ENCODE measurements around the gene HEXD. TPM values are rescaled to one million over a fixed set of nuclear protein-coding genes. Genes with fewer than 3 reads are reported as not detected.

HEXD gene
- total and polyA plus RNA-seq, 2 donors (not counting 3 experiments of a cell fraction or from before 2014, with no cell fraction given): 12.9 to 18.6 TPM

DNA sequence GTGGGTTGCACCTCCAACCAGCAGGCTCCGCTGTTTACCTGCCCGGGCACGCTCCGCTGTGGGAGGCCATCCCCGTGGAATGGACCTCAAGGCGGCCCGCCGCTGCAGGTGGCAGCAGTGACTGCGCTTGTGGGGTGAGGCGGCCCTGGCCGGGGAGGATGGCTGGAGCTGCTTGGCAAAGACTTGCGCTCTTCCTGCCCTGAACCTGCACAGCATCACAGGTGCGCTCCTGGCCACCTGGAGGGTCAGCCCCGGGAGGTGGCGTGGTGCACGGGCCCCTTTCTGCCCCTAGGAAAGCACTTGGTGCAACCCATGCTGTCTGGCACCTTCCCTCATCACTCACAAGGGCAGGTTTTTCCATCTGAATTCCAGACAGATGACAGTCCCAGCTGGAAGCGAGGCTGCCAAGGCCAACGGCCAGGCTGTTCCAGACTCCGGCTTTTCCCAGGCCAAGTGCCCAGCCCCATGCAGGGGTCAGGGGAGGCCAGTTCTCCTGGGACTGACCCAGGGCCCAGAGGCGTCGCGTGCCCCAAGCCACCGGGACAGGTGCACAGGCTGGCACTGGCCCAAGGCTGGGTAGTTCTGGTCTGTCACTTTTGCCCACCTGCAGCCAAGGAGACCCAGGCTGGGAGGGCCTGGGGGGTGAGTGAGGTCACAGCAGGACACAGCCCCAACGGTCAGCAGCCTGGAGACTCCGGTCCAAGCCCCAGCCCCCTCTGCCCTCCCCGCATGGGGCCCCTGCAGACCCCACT is 33.2 kb upstream of the HEXD start:
- H3K9ac ChIP-seq (replicated peaks; ENCODE audit: extremely low read depth, insufficient read depth, low read length): no peak overlapping the region
- TF ChIP-seq MYC (IDR thresholded peaks at IDR 0.05; ENCODE audit: low read depth, low read length): no peak
- no peak for TF ChIP-seq FOS (IDR thresholded peaks at IDR 0.05; ENCODE audit: borderline replicate concordance, insufficient read depth, low read length)
- TF ChIP-seq POLR2A (IDR thresholded peaks at IDR 0.05; ENCODE audit: low read depth, low read length): no peak
- BruUV-seq (replicated peaks): no TSS peak
- no peaks in the 10 kb centered on the region for H3K4me1 ChIP-seq (ENCODE audit: control insufficient read depth, extremely low read depth, insufficient read depth, low read length)
- no peak overlapping the region for H2AFZ ChIP-seq (ENCODE audit: low read depth, low read length)
- H3K27ac ChIP-seq (ENCODE audit: insufficient read depth, low read depth, low read length): no peak overlapping the region
- intact Hi-C loops (cut with micrococcal nuclease) (no loop called here), dilution Hi-C loops (cut with MboI; ENCODE audit: extremely low pct_ligation_motif_present, low sequenced_read_pairs) (no loop called here)
- no peaks in the 10 kb centered on the region for H3K9me1 ChIP-seq (replicated peaks; ENCODE audit: control insufficient read depth, extremely low read depth, insufficient read depth, low read length)
- no peaks in the 10 kb centered on the region for H3K27me3 ChIP-seq (ENCODE audit: control insufficient read depth in 2 of 2, insufficient read depth in 2 of 2, low read length in 2 of 2)
- no peak overlapping the region for H3K4me2 ChIP-seq (ENCODE audit: insufficient read depth, low read length)
- POLR2A ChIA-PET: no interaction called here
- CTCF ChIA-PET: no interaction called here
- DNase-seq (ENCODE audit: low read depth, low spot score) (no peak), FAIRE-seq (no peak)
- no peaks in the 10 kb centered on the region for H4K20me1 ChIP-seq (replicated peaks; ENCODE audit: control insufficient read depth, extremely low read depth, insufficient read depth, low read length)
- H3K4me3 ChIP-seq (replicated peaks in 1 of 3; ENCODE audit: insufficient read depth in 1 of 3, low read depth in 1 of 3, low read length in 3 of 3): no peak overlapping the region
- H3K36me3 ChIP-seq (ENCODE audit: control insufficient read depth in 2 of 2, extremely low read depth in 1 of 2, insufficient read depth in 2 of 2, low read length in 2 of 2): no peaks in the 10 kb centered on the region
- no peaks in the 10 kb centered on the region for H3K79me2 ChIP-seq (ENCODE audit: control insufficient read depth, insufficient read depth, low read length)
- H3K9me3 ChIP-seq (replicated peaks; ENCODE audit: control insufficient read depth, insufficient read depth, low read length): no peaks in the 10 kb centered on the region

DNA sequence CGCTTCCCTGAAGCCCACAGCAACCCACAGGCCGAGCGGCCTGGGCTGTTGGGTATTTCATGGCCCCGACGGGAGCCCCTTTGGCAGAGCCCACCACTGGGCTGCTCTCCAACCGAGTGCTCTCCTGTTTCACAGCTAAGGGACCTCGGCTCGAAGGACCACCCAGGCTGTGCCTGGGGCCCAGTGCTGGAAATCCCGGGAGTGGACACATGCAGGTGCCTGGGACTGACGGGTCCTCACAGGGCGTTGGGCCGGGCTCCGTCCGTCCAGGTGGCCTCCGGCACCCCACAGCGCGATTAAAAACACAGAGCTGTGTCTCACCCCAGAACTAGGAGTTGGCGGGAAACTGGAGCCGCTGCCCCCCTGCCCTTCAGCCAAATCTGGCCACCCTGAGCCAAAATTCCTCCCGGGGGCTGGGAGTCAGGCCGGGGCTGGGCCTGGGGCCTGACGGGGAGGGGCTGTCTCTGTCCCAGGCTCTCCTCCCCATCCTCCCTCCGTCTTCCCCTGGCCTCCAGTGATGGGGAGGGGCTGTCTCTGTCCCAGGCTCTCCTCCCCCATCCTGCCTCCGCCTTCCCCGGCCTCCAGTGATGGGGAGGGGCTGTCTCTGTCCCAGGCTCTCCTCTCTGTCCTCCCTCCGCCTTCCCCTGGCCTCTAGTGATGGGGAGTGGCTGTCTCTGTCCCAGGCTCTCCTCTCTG is 32.4 kb upstream of the HEXD start:
- Histone ChIP-seq H3K9ac (replicated peaks; ENCODE audit: extremely low read depth, insufficient read depth, low read length) (no peak overlapping the region), H4K20me1 (replicated peaks; ENCODE audit: control insufficient read depth, extremely low read depth, insufficient read depth, low read length) (no peaks in the 10 kb centered on the region), H3K36me3 (ENCODE audit: control insufficient read depth in 2 of 2, extremely low read depth in 1 of 2, insufficient read depth in 2 of 2, low read length in 2 of 2) (no peaks in the 10 kb centered on the region), H3K9me3 (replicated peaks; ENCODE audit: control insufficient read depth, insufficient read depth, low read length) (no peaks in the 10 kb centered on the region), H3K4me2 (ENCODE audit: insufficient read depth, low read length) (no peak overlapping the region), H2AFZ (ENCODE audit: low read depth, low read length) (no peak overlapping the region), H3K4me3 (replicated peaks in 1 of 3; ENCODE audit: insufficient read depth in 1 of 3, low read depth in 1 of 3, low read length in 3 of 3) (no peak overlapping the region), H3K4me1 (ENCODE audit: control insufficient read depth, extremely low read depth, insufficient read depth, low read length) (no peaks in the 10 kb centered on the region), H3K9me1 (replicated peaks; ENCODE audit: control insufficient read depth, extremely low read depth, insufficient read depth, low read length) (no peaks in the 10 kb centered on the region), H3K27me3 (ENCODE audit: control insufficient read depth in 2 of 2, insufficient read depth in 2 of 2, low read length in 2 of 2) (no peaks in the 10 kb centered on the region), H3K79me2 (ENCODE audit: control insufficient read depth, insufficient read depth, low read length) (no peaks in the 10 kb centered on the region), H3K27ac (ENCODE audit: insufficient read depth, low read depth, low read length) (no peak overlapping the region)
- DNase-seq (ENCODE audit: low read depth, low spot score): no peak
- no peak for FAIRE-seq
- TF ChIP-seq MYC (IDR thresholded peaks at IDR 0.05; ENCODE audit: low read depth, low read length) (no peak), FOS (IDR thresholded peaks at IDR 0.05; ENCODE audit: borderline replicate concordance, insufficient read depth, low read length) (no peak), GATA2 (IDR thresholded peaks at IDR 0.05; ENCODE audit: insufficient read depth, insufficient read length, low read depth, low read length) (no peak), EZH2 (IDR thresholded peaks at IDR 0.05; ENCODE audit: borderline replicate concordance, low read depth, low read length, severe bottlenecking) (no peak), POLR2A (IDR thresholded peaks at IDR 0.05; ENCODE audit: low read depth, low read length) (no peak), JUN (IDR thresholded peaks at IDR 0.05; ENCODE audit: borderline replicate concordance, insufficient read depth, insufficient read length, low read depth) (no peak), POLR2AphosphoS5 (IDR thresholded peaks at IDR 0.05; ENCODE audit: insufficient read depth, low read depth, low read length) (no peak)
- TF ChIP-seq, protein P1, sequence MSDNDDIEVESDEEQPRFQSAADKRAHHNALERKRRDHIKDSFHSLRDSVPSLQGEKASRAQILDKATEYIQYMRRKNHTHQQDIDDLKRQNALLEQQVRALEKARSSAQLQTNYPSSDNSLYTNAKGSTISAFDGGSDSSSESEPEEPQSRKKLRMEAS (IDR thresholded peaks at IDR 0.05; ENCODE audit: insufficient read depth, insufficient read length): no peak
- TF ChIP-seq, protein P2, sequence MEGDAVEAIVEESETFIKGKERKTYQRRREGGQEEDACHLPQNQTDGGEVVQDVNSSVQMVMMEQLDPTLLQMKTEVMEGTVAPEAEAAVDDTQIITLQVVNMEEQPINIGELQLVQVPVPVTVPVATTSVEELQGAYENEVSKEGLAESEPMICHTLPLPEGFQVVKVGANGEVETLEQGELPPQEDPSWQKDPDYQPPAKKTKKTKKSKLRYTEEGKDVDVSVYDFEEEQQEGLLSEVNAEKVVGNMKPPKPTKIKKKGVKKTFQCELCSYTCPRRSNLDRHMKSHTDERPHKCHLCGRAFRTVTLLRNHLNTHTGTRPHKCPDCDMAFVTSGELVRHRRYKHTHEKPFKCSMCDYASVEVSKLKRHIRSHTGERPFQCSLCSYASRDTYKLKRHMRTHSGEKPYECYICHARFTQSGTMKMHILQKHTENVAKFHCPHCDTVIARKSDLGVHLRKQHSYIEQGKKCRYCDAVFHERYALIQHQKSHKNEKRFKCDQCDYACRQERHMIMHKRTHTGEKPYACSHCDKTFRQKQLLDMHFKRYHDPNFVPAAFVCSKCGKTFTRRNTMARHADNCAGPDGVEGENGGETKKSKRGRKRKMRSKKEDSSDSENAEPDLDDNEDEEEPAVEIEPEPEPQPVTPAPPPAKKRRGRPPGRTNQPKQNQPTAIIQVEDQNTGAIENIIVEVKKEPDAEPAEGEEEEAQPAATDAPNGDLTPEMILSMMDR (IDR thresholded peaks at IDR 0.05; ENCODE audit: extremely low read depth in 1 of 2, insufficient read depth in 1 of 2, low read depth in 1 of 2, low read length in 2 of 2): no peak
- POLR2A ChIA-PET: no interaction called here
- intact Hi-C loops (cut with micrococcal nuclease): no loop called here
- CTCF ChIA-PET: no interaction called here
- BruUV-seq (replicated peaks): no TSS peak
- dilution Hi-C loops (cut with MboI; ENCODE audit: extremely low pct_ligation_motif_present, low sequenced_read_pairs): no loop called here

Measured in endothelial cell of umbilical vein (primary cell).